D721Med (cell line): Measurements from ENCODE around the gene EDA.

ENCODE experiments used
- DNase-seq: peaks from one replicate; pipeline ENCODE4 v3.0.0; 2011; ENCODE audit warnings: low spot score; ENCODE audit not compliant: insufficient read length
- FAIRE-seq: peaks from 2 replicates; lab custom pipeline; 2011; peaks lifted over from hg19 to GRCh38; lab: Jason Lieb, UNC
- TF ChIP-seq, protein P1 (sequence below): IDR thresholded peaks from 2 replicates; pipeline ENCODE4 v1.5.1; 2012; ENCODE audit warnings: mild to moderate bottlenecking, control low read depth; ENCODE audit not compliant: insufficient read depth; ENCODE audit errors: missing control alignments

EDA gene

DNA sequence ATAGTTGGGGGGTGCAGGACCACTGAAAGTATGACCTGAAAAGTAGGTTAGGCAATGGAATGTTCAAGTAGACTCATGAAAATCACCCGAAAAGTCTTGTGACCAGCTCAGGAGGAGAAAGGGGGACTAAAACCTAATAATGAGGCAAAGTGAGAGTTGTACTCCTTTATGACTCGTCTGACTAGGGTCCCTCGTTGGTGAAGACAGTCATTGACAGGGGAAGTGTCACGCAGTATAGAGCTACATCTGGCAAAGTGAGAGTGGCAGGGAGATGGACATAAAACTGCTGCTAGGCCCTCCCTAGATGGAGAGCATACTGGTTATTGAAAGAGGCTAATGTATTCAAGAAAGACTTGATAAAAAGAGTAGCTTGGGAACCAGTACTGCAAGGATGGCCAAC, 466.8 kb downstream of the EDA start:
- TF ChIP-seq, protein P1, sequence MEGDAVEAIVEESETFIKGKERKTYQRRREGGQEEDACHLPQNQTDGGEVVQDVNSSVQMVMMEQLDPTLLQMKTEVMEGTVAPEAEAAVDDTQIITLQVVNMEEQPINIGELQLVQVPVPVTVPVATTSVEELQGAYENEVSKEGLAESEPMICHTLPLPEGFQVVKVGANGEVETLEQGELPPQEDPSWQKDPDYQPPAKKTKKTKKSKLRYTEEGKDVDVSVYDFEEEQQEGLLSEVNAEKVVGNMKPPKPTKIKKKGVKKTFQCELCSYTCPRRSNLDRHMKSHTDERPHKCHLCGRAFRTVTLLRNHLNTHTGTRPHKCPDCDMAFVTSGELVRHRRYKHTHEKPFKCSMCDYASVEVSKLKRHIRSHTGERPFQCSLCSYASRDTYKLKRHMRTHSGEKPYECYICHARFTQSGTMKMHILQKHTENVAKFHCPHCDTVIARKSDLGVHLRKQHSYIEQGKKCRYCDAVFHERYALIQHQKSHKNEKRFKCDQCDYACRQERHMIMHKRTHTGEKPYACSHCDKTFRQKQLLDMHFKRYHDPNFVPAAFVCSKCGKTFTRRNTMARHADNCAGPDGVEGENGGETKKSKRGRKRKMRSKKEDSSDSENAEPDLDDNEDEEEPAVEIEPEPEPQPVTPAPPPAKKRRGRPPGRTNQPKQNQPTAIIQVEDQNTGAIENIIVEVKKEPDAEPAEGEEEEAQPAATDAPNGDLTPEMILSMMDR, result no peak
- no peak for DNase-seq
- FAIRE-seq, result no peak

DNA sequence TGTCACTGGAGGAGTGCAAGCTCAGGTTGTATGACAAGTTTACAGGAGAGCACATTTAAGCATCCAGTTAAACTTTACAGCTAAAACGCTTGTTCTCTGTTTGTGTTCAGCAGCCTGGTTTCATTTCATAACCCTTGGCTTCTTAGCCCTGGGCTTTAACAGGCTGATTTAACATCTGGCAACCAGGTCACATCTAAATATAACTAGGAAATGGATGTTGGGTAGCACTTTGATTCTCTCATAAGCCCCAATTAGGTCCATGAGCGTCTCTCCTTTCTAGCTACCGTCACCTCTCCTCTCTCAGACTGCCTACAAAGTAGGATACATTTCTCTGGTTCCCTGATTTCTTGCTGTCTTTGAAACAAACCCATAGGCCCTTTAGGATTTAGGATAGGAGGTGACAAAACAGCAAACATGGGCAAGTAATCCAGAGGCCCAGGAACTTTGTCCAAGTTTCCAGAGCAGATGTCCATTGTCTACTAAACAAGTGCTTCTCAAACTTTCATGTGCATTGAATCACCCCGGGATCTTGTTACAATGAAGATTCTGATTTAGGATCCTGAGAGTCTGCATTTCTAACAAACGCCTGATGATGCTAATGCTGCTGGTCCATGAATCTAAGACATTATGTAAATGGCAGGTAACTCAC, 468.8 kb downstream of the EDA start:
- TF ChIP-seq, protein P1, result no peak
- FAIRE-seq (no peak), DNase-seq (no peak)

DNA sequence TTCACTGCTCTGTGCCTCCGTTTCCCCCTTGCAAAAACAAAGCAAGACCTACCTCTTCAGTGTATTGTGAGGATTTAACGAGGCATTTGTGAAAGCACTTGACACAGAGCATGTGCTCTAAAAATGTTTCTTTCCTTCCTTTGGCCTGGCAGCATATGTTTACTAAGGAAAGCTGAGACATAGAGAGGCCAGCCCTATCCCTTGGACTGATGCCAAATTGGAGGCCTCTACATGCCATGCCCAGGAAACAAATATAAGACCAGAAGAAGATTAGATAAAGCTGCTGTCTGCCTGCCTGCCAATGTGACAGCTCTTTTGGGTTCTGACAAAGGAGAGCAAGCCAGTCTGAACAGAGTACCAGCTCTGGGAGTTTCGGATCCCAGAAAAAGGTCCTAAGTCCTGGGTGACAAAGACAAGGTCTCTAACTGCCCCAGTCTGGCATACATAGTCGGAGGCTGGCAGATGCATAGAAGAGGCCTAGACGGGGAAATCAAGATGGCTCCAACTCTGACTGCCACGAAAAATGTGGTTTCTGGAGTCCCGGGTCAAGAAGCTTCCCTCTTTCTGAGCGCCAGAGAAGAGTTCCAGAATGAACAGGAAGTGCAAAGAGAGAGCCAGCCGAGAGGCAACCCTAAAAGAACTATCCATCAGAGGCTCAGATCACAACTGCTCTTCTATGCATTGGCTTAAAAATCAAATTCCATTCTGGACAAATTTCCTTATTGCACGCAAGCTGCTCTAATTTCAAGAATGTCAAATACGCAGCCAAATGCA, 472.1 kb downstream of the EDA start:
- FAIRE-seq (no peak), DNase-seq (no peak)
- TF ChIP-seq, protein P1, result no peak

GRCh38 chrX:70088751-70089150, 472.8 kb downstream of the EDA start:
- TF ChIP-seq, protein P1, result no peak
- no peak for FAIRE-seq

More at GRCh38 chrX:70088751-70089150, 472.8 kb downstream of the EDA start:
- DNase-seq, result no peak
